PFSK-1 (cell line): ENCODE measurements around the gene SEPTIN7.

Experiments used
- FOXP2 ChIP-seq: optimal IDR thresholded peaks from 2 replicates; pipeline ENCODE3; 2011; ENCODE audit warnings: borderline replicate concordance, control low read depth, inconsistent platforms; ENCODE audit not compliant: insufficient read depth; ENCODE audit errors: extremely low read length, extremely low read depth
- POLR2AphosphoS5 ChIP-seq: IDR thresholded peaks from 2 replicates; pipeline ENCODE4 v1.6.1; 2012; ENCODE audit warnings: low read depth, mild to moderate bottlenecking, control low read depth, low read length, moderate library complexity
- SIN3A ChIP-seq: IDR thresholded peaks from 2 replicates; pipeline ENCODE4 v1.6.1; 2012; ENCODE audit warnings: mild to moderate bottlenecking, low read length, moderate library complexity, borderline replicate concordance; ENCODE audit not compliant: insufficient read depth
- TAF1 ChIP-seq: IDR thresholded peaks from 2 replicates; pipeline ENCODE4 v1.6.1; 2012; ENCODE audit warnings: low read length, control low read depth, borderline replicate concordance; ENCODE audit not compliant: insufficient read depth
- TF ChIP-seq, protein P1 (sequence below), 2 experiments: IDR thresholded peaks; 2 replicates each; pipeline versions ENCODE4 v1.6.1 to v1.8.0; 2011 to 2012; ENCODE audit warnings: low read depth in 2 of 2, low read length in 2 of 2, control low read depth in 1 of 2, inconsistent platforms in 1 of 2, mild to moderate bottlenecking in 1 of 2, moderate library complexity in 1 of 2; ENCODE audit not compliant: insufficient read depth in 1 of 2

Gene SEPTIN7

GRCh38 chr7:35828817-35829216 is 28.0 kb downstream of the SEPTIN7 start:
- TF ChIP-seq SIN3A (no peak), POLR2AphosphoS5 (no peak), FOXP2 (no peak), TAF1 (no peak)
- TF ChIP-seq, protein P1, sequence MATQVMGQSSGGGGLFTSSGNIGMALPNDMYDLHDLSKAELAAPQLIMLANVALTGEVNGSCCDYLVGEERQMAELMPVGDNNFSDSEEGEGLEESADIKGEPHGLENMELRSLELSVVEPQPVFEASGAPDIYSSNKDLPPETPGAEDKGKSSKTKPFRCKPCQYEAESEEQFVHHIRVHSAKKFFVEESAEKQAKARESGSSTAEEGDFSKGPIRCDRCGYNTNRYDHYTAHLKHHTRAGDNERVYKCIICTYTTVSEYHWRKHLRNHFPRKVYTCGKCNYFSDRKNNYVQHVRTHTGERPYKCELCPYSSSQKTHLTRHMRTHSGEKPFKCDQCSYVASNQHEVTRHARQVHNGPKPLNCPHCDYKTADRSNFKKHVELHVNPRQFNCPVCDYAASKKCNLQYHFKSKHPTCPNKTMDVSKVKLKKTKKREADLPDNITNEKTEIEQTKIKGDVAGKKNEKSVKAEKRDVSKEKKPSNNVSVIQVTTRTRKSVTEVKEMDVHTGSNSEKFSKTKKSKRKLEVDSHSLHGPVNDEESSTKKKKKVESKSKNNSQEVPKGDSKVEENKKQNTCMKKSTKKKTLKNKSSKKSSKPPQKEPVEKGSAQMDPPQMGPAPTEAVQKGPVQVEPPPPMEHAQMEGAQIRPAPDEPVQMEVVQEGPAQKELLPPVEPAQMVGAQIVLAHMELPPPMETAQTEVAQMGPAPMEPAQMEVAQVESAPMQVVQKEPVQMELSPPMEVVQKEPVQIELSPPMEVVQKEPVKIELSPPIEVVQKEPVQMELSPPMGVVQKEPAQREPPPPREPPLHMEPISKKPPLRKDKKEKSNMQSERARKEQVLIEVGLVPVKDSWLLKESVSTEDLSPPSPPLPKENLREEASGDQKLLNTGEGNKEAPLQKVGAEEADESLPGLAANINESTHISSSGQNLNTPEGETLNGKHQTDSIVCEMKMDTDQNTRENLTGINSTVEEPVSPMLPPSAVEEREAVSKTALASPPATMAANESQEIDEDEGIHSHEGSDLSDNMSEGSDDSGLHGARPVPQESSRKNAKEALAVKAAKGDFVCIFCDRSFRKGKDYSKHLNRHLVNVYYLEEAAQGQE (IDR thresholded peaks at IDR 0.05; ENCODE audit: insufficient read depth in 1 of 2, low read depth in 2 of 2, low read length in 2 of 2): no peak

- TF ChIP-seq, protein P1 (IDR thresholded peaks at IDR 0.05; ENCODE audit: insufficient read depth in 1 of 2, low read depth in 2 of 2, low read length in 2 of 2): no peak
- TF ChIP-seq TAF1: no peak
- TF ChIP-seq FOXP2: no peak
- no peak for TF ChIP-seq SIN3A
- TF ChIP-seq POLR2AphosphoS5: no peak
These were observed 30.4 kb downstream of the SEPTIN7 start for GRCh38 chr7:35831208-35831607.

DNA sequence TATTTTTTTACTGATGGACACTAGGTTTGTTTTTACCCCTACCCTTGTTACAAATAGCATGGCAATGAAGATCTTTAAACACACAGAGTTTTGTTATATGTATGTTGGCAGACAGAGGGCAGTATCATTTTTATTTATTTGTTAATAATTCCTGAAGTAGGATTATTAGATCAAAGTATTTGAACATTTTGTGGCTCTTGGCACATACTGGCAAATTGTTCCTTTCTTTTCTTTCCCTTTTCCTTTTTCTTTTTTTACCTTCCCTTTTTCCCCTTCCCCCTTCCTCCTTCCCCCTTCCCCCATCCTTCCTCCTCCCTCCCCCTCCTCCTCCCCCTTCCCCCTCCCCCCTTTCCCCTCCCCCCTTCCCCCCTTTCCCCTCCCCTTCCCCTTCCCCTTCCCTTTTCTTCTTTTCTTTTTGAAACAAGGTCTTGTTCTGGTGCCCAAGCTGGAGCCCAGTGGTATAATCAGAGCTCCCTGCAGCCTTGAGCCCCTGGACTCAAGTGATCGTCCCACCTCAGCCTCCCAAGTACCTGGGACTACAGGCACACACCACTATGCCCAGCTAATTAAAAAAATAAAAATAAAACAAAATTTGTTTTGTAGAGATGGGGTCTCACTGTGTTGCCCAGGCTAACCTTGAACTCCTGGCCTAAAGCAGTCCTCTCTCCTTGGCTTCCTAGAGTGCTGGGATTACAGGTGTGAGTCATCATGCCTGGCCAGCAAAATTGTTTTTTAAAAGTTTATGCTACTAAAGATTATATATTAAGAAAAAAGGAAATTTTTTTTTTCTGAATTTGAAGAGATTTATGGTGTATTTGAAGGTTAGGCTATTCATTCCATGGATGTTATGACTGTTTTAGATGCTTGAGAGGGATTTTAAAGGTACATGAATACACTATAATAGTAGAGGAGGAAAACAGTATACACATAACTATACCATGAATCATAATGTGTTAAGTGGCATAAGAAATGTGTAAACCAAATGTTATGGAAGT is 39.3 kb downstream of the SEPTIN7 start:
- no peak for TF ChIP-seq FOXP2

- TF ChIP-seq TAF1 (no peak), POLR2AphosphoS5 (no peak)
- TF ChIP-seq, protein P1 (IDR thresholded peaks at IDR 0.05; ENCODE audit: insufficient read depth in 1 of 2, low read depth in 2 of 2, low read length in 2 of 2): no peak
These were observed 46.1 kb downstream of the SEPTIN7 start for GRCh38 chr7:35846816-35847412.

DNA sequence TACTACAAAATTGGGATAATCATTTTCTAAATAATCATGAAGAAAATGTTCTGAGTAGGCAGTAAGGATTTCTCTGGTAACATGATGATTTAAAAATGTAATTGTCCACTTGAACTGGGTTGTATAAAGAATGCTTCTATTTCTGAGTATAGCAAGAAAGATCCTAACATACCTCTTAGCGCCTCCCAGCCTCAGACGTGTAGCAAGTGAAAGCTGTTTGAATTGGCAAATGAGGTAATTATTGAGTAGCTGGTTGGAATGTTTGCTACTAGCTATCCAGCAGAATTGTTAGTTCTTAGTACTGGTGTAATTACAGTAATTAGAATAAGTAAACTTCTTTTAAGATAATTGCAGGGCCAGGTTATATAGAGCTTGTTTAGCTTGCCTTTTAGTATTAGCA is 47.9 kb downstream of the SEPTIN7 start:
- no peak for TF ChIP-seq TAF1
- TF ChIP-seq FOXP2: no peak
- TF ChIP-seq POLR2AphosphoS5: no peak
- TF ChIP-seq, protein P1 (IDR thresholded peaks at IDR 0.05; ENCODE audit: insufficient read depth in 1 of 2, low read depth in 2 of 2, low read length in 2 of 2): no peak
- TF ChIP-seq SIN3A: no peak
